GM10248 (cell line): Measurements from ENCODE around the gene TRMT2A.

Experiments
- CTCF ChIA-PET: fragments of 300-600 bp; sonication (Branson Sonifier 250); formaldehyde crosslinking; extraction: SDS; loops from one replicate; lab custom pipeline; 2021; ENCODE audit warnings: antibody characterized with exemption; lab: Yijun Ruan, JAX
- POLR2A ChIA-PET: fragments of 350-650 bp; sonication (Branson Sonifier 250); formaldehyde crosslinking; extraction: SDS; loops from one replicate; lab custom pipeline; 2020; ENCODE audit warnings: antibody characterized with exemption; lab: Yijun Ruan, JAX
- DNase-seq: peaks from one replicate; pipeline ENCODE4 v3.0.0; 2012; ENCODE audit errors: extremely low spot score
- CTCF ChIP-seq: IDR thresholded peaks from 2 replicates; pipeline ENCODE4 v1.5.1; 2012; ENCODE audit warnings: mild to moderate bottlenecking, low read depth; ENCODE audit errors: extremely low read depth, missing control alignments, control extremely low read depth

Gene TRMT2A

GRCh38 chr22:20139391-20140106 lies 22.5 kb upstream of the TRMT2A start:
- no peak for DNase-seq
- ChIA-PET CTCF (no interaction called here), POLR2A (no interaction called here)
- TF ChIP-seq CTCF: no peak

- DNase-seq: no peak
- CTCF ChIA-PET: no interaction called here
- POLR2A ChIA-PET: no interaction called here
- no peak for TF ChIP-seq CTCF
Observed at GRCh38 chr22:20138868-20139267, 21.8 kb upstream of the TRMT2A start.

- POLR2A ChIA-PET: no interaction called here
- CTCF ChIA-PET: no interaction called here
- no peak for TF ChIP-seq CTCF
- no peak for DNase-seq
Observed at GRCh38 chr22:20138417-20138738, 21.4 kb upstream of the TRMT2A start.

- CTCF ChIA-PET: interaction anchor here (0.9 kb wide), 1 partner anchor 19 kb away, joined by 3 read pairs; no protein-coding TSS in a partner anchor
Observed at GRCh38 chr22:20137671-20138416, 20.8 kb upstream of the TRMT2A start.

GRCh38 chr22:20137113-20137512 lies 20.1 kb upstream of the TRMT2A start:
- CTCF ChIA-PET: interaction anchor here (0.9 kb wide), 1 partner anchor 20 kb away, joined by 3 read pairs; no protein-coding TSS in a partner anchor
- POLR2A ChIA-PET: no interaction called here
- no peak for DNase-seq
- TF ChIP-seq CTCF: no peak

More at GRCh38 chr22:20137671-20138416, 20.8 kb upstream of the TRMT2A start:
- no peak for TF ChIP-seq CTCF
- DNase-seq: no peak
- POLR2A ChIA-PET: no interaction called here

GRCh38 chr22:20136603-20136873 lies 19.5 kb upstream of the TRMT2A start:
- ChIA-PET POLR2A (no interaction called here), CTCF (interaction anchor here (0.9 kb wide), 1 partner anchor 20 kb away, joined by 3 read pairs; no protein-coding TSS in a partner anchor)
- DNase-seq: no peak
- TF ChIP-seq CTCF: no peak
